ENCODE results near the gene AOX1. TPM values are rescaled to one million over a fixed set of nuclear protein-coding genes. Genes with fewer than 3 reads are reported as not detected.
A peak's percentile ranks its signal among the peaks of the same experiment; 100 is the strongest.

The AOX1 gene
- total RNA-seq, 1 experiment from 2014 or later, result 0.71 TPM

- POLR2A ChIA-PET, result no interaction called here
- no peak overlapping the region for H3K27ac ChIP-seq (ENCODE audit: low read depth, low read length)
- intact Hi-C loops (cut with micrococcal nuclease), result loop anchor here (2.0 kb wide), 1 partner anchor 84 kb away; no protein-coding TSS in a partner anchor
Measured at GRCh38 chr2:200618590-200619021, 32.8 kb downstream of the AOX1 start.

DNA sequence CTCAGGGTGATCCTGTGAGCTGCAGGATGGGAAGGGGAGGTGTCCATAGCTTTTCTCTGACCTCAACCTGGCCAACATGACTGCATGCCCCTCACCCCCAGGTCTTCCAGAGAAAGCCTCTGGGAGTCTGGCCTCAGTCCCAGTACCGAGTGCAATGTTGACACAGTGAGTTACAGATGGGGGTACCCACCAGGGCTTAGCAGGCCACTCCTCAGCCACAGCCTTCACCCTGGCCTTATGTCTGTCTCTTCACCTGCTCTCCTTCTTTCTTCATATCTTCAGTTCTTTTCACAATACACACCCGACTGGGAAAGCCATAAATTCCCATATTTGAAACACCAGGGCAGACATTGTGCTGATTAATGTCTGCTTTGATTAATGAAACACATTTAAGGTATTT is 33.5 kb downstream of the AOX1 start:
- Histone ChIP-seq H3K9me2 (ENCODE audit: insufficient read depth) (no peaks in the 10 kb centered on the region), H3K27me3 (ENCODE audit: insufficient read depth, low read length) (no peaks in the 10 kb centered on the region), H3K4me2 (ENCODE audit: low read length) (no peak overlapping the region), H3K9me3 (ENCODE audit: control insufficient read depth in 1 of 2, insufficient read depth in 1 of 2, low read depth in 1 of 2, low read length in 2 of 2) (no peaks in the 10 kb centered on the region), H3K27ac (ENCODE audit: low read depth, low read length) (no peak overlapping the region), H2AFZ (ENCODE audit: low read depth, low read length, poor library complexity, severe bottlenecking) (no peak overlapping the region), H4K20me1 (ENCODE audit: insufficient read depth) (no peaks in the 10 kb centered on the region), H3K9ac (ENCODE audit: low read length) (no peak overlapping the region), H3K36me3 (ENCODE audit: control insufficient read depth in 1 of 2, insufficient read depth in 2 of 2, low read length in 2 of 2) (no peaks in the 10 kb centered on the region), H3K4me1 (ENCODE audit: control insufficient read depth in 1 of 2, insufficient read depth in 2 of 2, low read length in 2 of 2) (peaks cover 0 to 7% of the 10 kb centered on the region in 2 experiments; a peak in 2 of 4 replicates), H3K79me2 (ENCODE audit: insufficient read depth, low read length) (no peaks in the 10 kb centered on the region), H3K4me3 (replicated peaks in 1 of 2; ENCODE audit: low read depth in 1 of 2, low read length in 2 of 2) (no peak overlapping the region)
- POLR2A ChIA-PET, result no interaction called here
- no peak for ATAC-seq
- BruUV-seq (replicated peaks), result no TSS peak
- intact Hi-C loops (cut with micrococcal nuclease), result loop anchor here (2.0 kb wide), 1 partner anchor 84 kb away; no protein-coding TSS in a partner anchor
- RAD21 ChIA-PET (ENCODE audit: low non-redundant PET in 1 of 2, low total read pairs in 2 of 2, uncharacterized antibody in 2 of 2, unreplicated experiment in 2 of 2), result no interaction called here
- CTCF ChIA-PET, result interaction anchor here (1.0 to 1.3 kb wide), 2 partner anchors 84 to 86 kb away, joined by 3 to 7 read pairs; no protein-coding TSS in a partner anchor
- no peak for DNase-seq (ENCODE audit: low read depth, low spot score)
- TF ChIP-seq, protein P1, sequence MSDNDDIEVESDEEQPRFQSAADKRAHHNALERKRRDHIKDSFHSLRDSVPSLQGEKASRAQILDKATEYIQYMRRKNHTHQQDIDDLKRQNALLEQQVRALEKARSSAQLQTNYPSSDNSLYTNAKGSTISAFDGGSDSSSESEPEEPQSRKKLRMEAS (IDR thresholded peaks at IDR 0.05), result no peak
- TF ChIP-seq SP1 (IDR thresholded peaks at IDR 0.05; ENCODE audit: low read depth), result no peak
- TF ChIP-seq, protein P2, sequence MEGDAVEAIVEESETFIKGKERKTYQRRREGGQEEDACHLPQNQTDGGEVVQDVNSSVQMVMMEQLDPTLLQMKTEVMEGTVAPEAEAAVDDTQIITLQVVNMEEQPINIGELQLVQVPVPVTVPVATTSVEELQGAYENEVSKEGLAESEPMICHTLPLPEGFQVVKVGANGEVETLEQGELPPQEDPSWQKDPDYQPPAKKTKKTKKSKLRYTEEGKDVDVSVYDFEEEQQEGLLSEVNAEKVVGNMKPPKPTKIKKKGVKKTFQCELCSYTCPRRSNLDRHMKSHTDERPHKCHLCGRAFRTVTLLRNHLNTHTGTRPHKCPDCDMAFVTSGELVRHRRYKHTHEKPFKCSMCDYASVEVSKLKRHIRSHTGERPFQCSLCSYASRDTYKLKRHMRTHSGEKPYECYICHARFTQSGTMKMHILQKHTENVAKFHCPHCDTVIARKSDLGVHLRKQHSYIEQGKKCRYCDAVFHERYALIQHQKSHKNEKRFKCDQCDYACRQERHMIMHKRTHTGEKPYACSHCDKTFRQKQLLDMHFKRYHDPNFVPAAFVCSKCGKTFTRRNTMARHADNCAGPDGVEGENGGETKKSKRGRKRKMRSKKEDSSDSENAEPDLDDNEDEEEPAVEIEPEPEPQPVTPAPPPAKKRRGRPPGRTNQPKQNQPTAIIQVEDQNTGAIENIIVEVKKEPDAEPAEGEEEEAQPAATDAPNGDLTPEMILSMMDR (IDR thresholded peaks at IDR 0.05 in 2 of 3, conservative IDR thresholded peaks at IDR 0.05 in 1 of 3; ENCODE audit: borderline replicate concordance in 1 of 3, insufficient read depth in 1 of 3, low read depth in 2 of 3, low read length in 2 of 3), result no peak
- no peak for TF ChIP-seq TCF7L2 (IDR thresholded peaks at IDR 0.05; ENCODE audit: borderline replicate concordance, extremely low read depth, insufficient read depth, insufficient read length)
- TF ChIP-seq FOSL1 (IDR thresholded peaks at IDR 0.05; ENCODE audit: low read depth), result no peak
- no peak for TF ChIP-seq CEBPB (IDR thresholded peaks at IDR 0.05; ENCODE audit: low read depth)
- no peak for TF ChIP-seq POLR2A (IDR thresholded peaks at IDR 0.05; ENCODE audit: borderline replicate concordance, extremely low read depth, insufficient read depth, insufficient read length)
- no peak for TF ChIP-seq ZFX (IDR thresholded peaks at IDR 0.05)
- no peak for TF ChIP-seq EZH2phosphoT487 (IDR thresholded peaks at IDR 0.05; ENCODE audit: borderline replicate concordance)
- TF ChIP-seq YY1 (IDR thresholded peaks at IDR 0.05; ENCODE audit: extremely low read depth, insufficient replicate concordance, low read depth, low read length), result no peak
- no peak for TF ChIP-seq RAD21 (IDR thresholded peaks at IDR 0.05; ENCODE audit: low read depth)
- no peak for TF ChIP-seq ZNF274 (IDR thresholded peaks at IDR 0.05; ENCODE audit: low read depth, low read length)
- no peak for TF ChIP-seq SIN3A (IDR thresholded peaks at IDR 0.05; ENCODE audit: low read depth)

More at GRCh38 chr2:200618590-200619021, 32.8 kb downstream of the AOX1 start:
- no peaks in the 10 kb centered on the region for H3K9me2 ChIP-seq (ENCODE audit: insufficient read depth)
- no TSS peak for BruUV-seq (replicated peaks)
- no peaks in the 10 kb centered on the region for H3K36me3 ChIP-seq (ENCODE audit: control insufficient read depth in 1 of 2, insufficient read depth in 2 of 2, low read length in 2 of 2)
- H3K79me2 ChIP-seq (ENCODE audit: insufficient read depth, low read length), result no peaks in the 10 kb centered on the region
- no peaks in the 10 kb centered on the region for H3K9me3 ChIP-seq (ENCODE audit: control insufficient read depth in 1 of 2, insufficient read depth in 1 of 2, low read depth in 1 of 2, low read length in 2 of 2)
- TF ChIP-seq RAD21 (IDR thresholded peaks at IDR 0.05; ENCODE audit: low read depth) (peak; percentile 66), SIN3A (IDR thresholded peaks at IDR 0.05; ENCODE audit: low read depth) (no peak), ZFX (IDR thresholded peaks at IDR 0.05) (no peak), EGR1 (IDR thresholded peaks at IDR 0.05; ENCODE audit: low read depth) (no peak)
- TF ChIP-seq, protein P2 (IDR thresholded peaks at IDR 0.05 in 2 of 3, conservative IDR thresholded peaks at IDR 0.05 in 1 of 3; ENCODE audit: borderline replicate concordance in 1 of 3, insufficient read depth in 1 of 3, low read depth in 2 of 3, low read length in 2 of 3), result peak in 2 of 3 experiments; percentile 10 to 29; a peak in 2 of 6 replicates
- CTCF ChIA-PET, result interaction anchor here (1.0 to 1.3 kb wide), 2 partner anchors 85 to 86 kb away, joined by 3 to 7 read pairs; no protein-coding TSS in a partner anchor
- no peak overlapping the region for H3K4me3 ChIP-seq (replicated peaks in 1 of 2; ENCODE audit: low read depth in 1 of 2, low read length in 2 of 2)
- DNase-seq (ENCODE audit: low read depth, low spot score), result no peak
- H2AFZ ChIP-seq (ENCODE audit: low read depth, low read length, poor library complexity, severe bottlenecking), result no peak overlapping the region
- no peak for ATAC-seq
- no peaks in the 10 kb centered on the region for H4K20me1 ChIP-seq (ENCODE audit: insufficient read depth)
- peaks cover 0 to 7% of the 10 kb centered on the region in 2 experiments; a peak in 2 of 4 replicates for H3K4me1 ChIP-seq (ENCODE audit: control insufficient read depth in 1 of 2, insufficient read depth in 2 of 2, low read length in 2 of 2)
- RAD21 ChIA-PET (ENCODE audit: low non-redundant PET in 1 of 2, low total read pairs in 2 of 2, uncharacterized antibody in 2 of 2, unreplicated experiment in 2 of 2), result no interaction called here
- no peak overlapping the region for H3K4me2 ChIP-seq (ENCODE audit: low read length)
- H3K9ac ChIP-seq (ENCODE audit: low read length), result no peak overlapping the region
- H3K27me3 ChIP-seq (ENCODE audit: insufficient read depth, low read length), result no peaks in the 10 kb centered on the region
